DLD1 (cell line): ENCODE results near the gene CCDC18.
"Not testable (repeated sequence)": the region's sequence is repeated elsewhere in the genome, so short reads cannot be mapped to it uniquely, and the experiment has no call there.

Experiments used
- in situ Hi-C: cut with HindIII; loops from 2 replicates; pipeline ENCODE4 v1.10.0; 2017; ENCODE audit warnings: low sequenced_read_pairs

Gene CCDC18

GRCh38 chr1:93238425-93238824 is 57.9 kb downstream of the CCDC18 start:
- in situ Hi-C loops = no loop called here

GRCh38 chr1:93239863-93240262 is 59.3 kb downstream of the CCDC18 start:
- in situ Hi-C loops = no loop called here

GRCh38 chr1:93243233-93243632 is 62.7 kb downstream of the CCDC18 start:
- in situ Hi-C loops = not testable (repeated sequence)

GRCh38 chr1:93244298-93245069 is 64.0 kb downstream of the CCDC18 start:
- in situ Hi-C loops = no loop called here

- in situ Hi-C loops = no loop called here
Observed at GRCh38 chr1:93251966-93252365, 71.4 kb downstream of the CCDC18 start.

- in situ Hi-C loops = no loop called here
Observed at GRCh38 chr1:93252598-93252997, 72.1 kb downstream of the CCDC18 start.

- in situ Hi-C loops = no loop called here
Observed at GRCh38 chr1:93253516-93253915, 73.0 kb downstream of the CCDC18 start.

- in situ Hi-C loops = no loop called here
Observed at GRCh38 chr1:93255222-93256079, 74.9 kb downstream of the CCDC18 start.

- in situ Hi-C loops = no loop called here
Observed at GRCh38 chr1:93256433-93256832, 75.9 kb downstream of the CCDC18 start.

- in situ Hi-C loops = no loop called here
Observed at GRCh38 chr1:93257889-93258288, 77.4 kb downstream of the CCDC18 start.

- in situ Hi-C loops = not testable (repeated sequence)
Observed at GRCh38 chr1:93260726-93261125, 80.2 kb downstream of the CCDC18 start.

- in situ Hi-C loops = no loop called here
Observed at GRCh38 chr1:93262645-93263044, 82.1 kb downstream of the CCDC18 start.

- in situ Hi-C loops = not testable (repeated sequence)
Observed at GRCh38 chr1:93268888-93269287, 88.4 kb downstream of the CCDC18 start.

- in situ Hi-C loops = not testable (repeated sequence)
Observed at GRCh38 chr1:93275262-93275633, 94.7 kb downstream of the CCDC18 start.

- in situ Hi-C loops = no loop called here
Observed at GRCh38 chr1:93275634-93276295, 95.2 kb downstream of the CCDC18 start.

- in situ Hi-C loops = not testable (repeated sequence)
Observed at GRCh38 chr1:93277530-93277929, 97.0 kb downstream of the CCDC18 start.

GRCh38 chr1:93283496-93283895 is 103.0 kb downstream of the CCDC18 start:
- in situ Hi-C loops = no loop called here

GRCh38 chr1:93288558-93288957 is 108.0 kb downstream of the CCDC18 start:
- in situ Hi-C loops = no loop called here

GRCh38 chr1:93296555-93297154 is 116.1 kb downstream of the CCDC18 start:
- in situ Hi-C loops = no loop called here

- in situ Hi-C loops = no loop called here
Observed at GRCh38 chr1:93301131-93301530, 120.6 kb downstream of the CCDC18 start.

GRCh38 chr1:93302078-93302477 is 121.6 kb downstream of the CCDC18 start:
- in situ Hi-C loops = no loop called here
